DOHH2 (cell line): ENCODE data around the gene GUCY1A1.

Source experiments
- H3F3A ChIP-seq: fragments of 200-600 bp; sonication (generic), shearing (Covaris generic); 2 replicates; pipeline ENCODE4 v1.6.0; 2016; ENCODE audit warnings: antibody characterized with exemption, mild to moderate bottlenecking; ENCODE audit not compliant: control insufficient read depth, insufficient read depth
- H3K27ac ChIP-seq: fragments of 200-600 bp; sonication (generic); 2 replicates; pipeline ENCODE4 v1.5.1; 2014; ENCODE audit warnings: low read depth, mild to moderate bottlenecking, low read length, moderate library complexity
- H3K27me3 ChIP-seq: fragments of 200-600 bp; sonication (generic); 2 replicates; pipeline ENCODE4 v1.6.1; 2014; ENCODE audit warnings: mild to moderate bottlenecking, low read length, mixed read lengths; ENCODE audit not compliant: control insufficient read depth
- H3K36me3 ChIP-seq: fragments of 200-600 bp; sonication (generic); 2 replicates; pipeline ENCODE4 v1.6.1; 2014; ENCODE audit warnings: mild to moderate bottlenecking, low read length, moderate library complexity, mixed read lengths; ENCODE audit not compliant: control insufficient read depth
- H3K4me1 ChIP-seq: fragments of 200-600 bp; sonication (generic); 2 replicates; pipeline ENCODE4 v1.6.1; 2014; ENCODE audit warnings: mild to moderate bottlenecking, low read length, mixed read lengths; ENCODE audit not compliant: control insufficient read depth
- H3K4me2 ChIP-seq: fragments of 200-600 bp; sonication (generic); 2 replicates; pipeline ENCODE4 v1.6.0; 2014; ENCODE audit warnings: mild to moderate bottlenecking, low read length, moderate library complexity
- H3K4me3 ChIP-seq: fragments of 200-600 bp; sonication (generic); 2 replicates; pipeline ENCODE4 v1.5.1; 2014; ENCODE audit warnings: mild to moderate bottlenecking, low read length, mixed read lengths
- H3K79me2 ChIP-seq: fragments of 200-600 bp; sonication (generic); 2 replicates; pipeline ENCODE4 v1.6.1; 2014; ENCODE audit warnings: mild to moderate bottlenecking, low read length, mixed read lengths; ENCODE audit not compliant: control insufficient read depth
- H3K9me2 ChIP-seq: fragments of 200-600 bp; sonication (generic); replicated peaks from 2 replicates; pipeline ENCODE4 v1.6.1; 2014; ENCODE audit warnings: mild to moderate bottlenecking, low read length, mixed read lengths; ENCODE audit not compliant: control insufficient read depth
- H3K9me3 ChIP-seq: fragments of 200-600 bp; sonication (generic); 2 replicates; pipeline ENCODE4 v1.6.1; 2014; ENCODE audit warnings: antibody characterized with exemption, low read length, mixed read lengths; ENCODE audit not compliant: control insufficient read depth, insufficient read depth
- H4K20me1 ChIP-seq: fragments of 200-600 bp; sonication (generic); 2 replicates; pipeline ENCODE4 v1.6.0; 2014; ENCODE audit warnings: low read depth, mild to moderate bottlenecking, antibody characterized with exemption, low read length, moderate library complexity; ENCODE audit not compliant: control insufficient read depth, insufficient read depth
- EZH2phosphoT487 ChIP-seq: fragments of 200-600 bp; sonication (generic); IDR thresholded peaks from 2 replicates; pipeline ENCODE4 v1.6.1; 2017; ENCODE audit warnings: borderline replicate concordance, mild to moderate bottlenecking, antibody characterized with exemption, low read length, moderate library complexity, mixed read lengths
- TF ChIP-seq, protein P1 (sequence below): fragments of 200-600 bp; sonication (generic); IDR thresholded peaks from one replicate; pipeline ENCODE4 v1.5.1; 2014; ENCODE audit warnings: antibody characterized with exemption, mild to moderate bottlenecking, low read depth, low read length; ENCODE audit not compliant: poor library complexity, severe bottlenecking

GUCY1A1 gene

DNA sequence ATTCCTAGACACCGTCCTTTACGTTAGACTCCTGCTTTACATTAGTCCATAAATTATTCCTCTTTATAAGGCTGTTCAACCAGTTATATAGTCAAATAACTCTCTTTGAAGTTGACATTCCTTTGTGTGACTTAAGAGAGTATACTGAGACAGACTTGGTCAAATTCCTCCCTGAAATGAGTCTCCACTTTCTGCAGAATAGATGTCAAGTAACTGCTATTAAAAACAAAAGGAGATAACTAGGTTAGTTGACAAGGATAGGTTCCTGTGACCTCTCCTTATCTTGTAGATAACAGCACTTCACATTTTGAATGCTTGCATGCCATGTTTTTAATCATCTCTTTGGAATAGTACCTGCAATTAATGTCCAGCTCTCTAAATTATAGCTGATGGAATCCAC lies 5.7 kb downstream of the GUCY1A1 start:
- no peaks in the 10 kb centered on the region for H3K79me2 ChIP-seq
- TF ChIP-seq EZH2phosphoT487: no peak
- TF ChIP-seq, protein P1, sequence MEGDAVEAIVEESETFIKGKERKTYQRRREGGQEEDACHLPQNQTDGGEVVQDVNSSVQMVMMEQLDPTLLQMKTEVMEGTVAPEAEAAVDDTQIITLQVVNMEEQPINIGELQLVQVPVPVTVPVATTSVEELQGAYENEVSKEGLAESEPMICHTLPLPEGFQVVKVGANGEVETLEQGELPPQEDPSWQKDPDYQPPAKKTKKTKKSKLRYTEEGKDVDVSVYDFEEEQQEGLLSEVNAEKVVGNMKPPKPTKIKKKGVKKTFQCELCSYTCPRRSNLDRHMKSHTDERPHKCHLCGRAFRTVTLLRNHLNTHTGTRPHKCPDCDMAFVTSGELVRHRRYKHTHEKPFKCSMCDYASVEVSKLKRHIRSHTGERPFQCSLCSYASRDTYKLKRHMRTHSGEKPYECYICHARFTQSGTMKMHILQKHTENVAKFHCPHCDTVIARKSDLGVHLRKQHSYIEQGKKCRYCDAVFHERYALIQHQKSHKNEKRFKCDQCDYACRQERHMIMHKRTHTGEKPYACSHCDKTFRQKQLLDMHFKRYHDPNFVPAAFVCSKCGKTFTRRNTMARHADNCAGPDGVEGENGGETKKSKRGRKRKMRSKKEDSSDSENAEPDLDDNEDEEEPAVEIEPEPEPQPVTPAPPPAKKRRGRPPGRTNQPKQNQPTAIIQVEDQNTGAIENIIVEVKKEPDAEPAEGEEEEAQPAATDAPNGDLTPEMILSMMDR: no peak
- H3K4me2 ChIP-seq: no peak overlapping the region
- no peaks in the 10 kb centered on the region for H3F3A ChIP-seq
- no peaks in the 10 kb centered on the region for H4K20me1 ChIP-seq
- H3K4me1 ChIP-seq: no peaks in the 10 kb centered on the region
- no peaks in the 10 kb centered on the region for H3K27me3 ChIP-seq
- no peaks in the 10 kb centered on the region for H3K9me3 ChIP-seq
- H3K9me2 ChIP-seq: no peaks in the 10 kb centered on the region
- H3K27ac ChIP-seq: no peak overlapping the region
- no peak overlapping the region for H3K4me3 ChIP-seq
- no peaks in the 10 kb centered on the region for H3K36me3 ChIP-seq

DNA sequence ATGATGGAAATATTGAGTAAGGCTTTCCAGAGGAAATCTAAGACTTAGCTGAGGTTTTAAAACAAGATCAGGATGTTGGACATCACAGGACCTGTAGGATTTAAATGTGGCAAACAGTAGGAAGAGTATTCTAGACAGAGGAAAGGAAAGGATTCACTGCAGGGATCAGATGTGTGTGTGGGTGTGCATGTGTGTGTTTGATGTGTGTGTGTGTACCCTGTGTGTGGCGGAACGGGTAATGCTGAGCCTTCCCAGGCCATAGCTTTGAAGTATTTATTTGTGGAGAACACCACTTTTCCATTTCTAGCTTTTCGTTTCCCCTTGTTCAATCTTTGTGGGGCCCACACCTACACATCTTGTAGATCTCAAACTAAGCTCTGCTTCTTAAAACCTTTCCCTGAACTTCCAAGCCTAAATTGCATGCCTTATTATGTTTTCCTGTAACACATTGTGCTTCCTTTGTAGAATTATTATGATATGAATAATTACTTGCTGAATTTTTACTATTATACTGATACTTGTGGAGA lies 6.9 kb downstream of the GUCY1A1 start:
- no peak overlapping the region for H3K4me3 ChIP-seq
- TF ChIP-seq, protein P1: no peak
- TF ChIP-seq EZH2phosphoT487: no peak
- no peaks in the 10 kb centered on the region for H3K27me3 ChIP-seq
- no peaks in the 10 kb centered on the region for H3K4me1 ChIP-seq
- no peaks in the 10 kb centered on the region for H3K79me2 ChIP-seq
- H3K9me3 ChIP-seq: no peaks in the 10 kb centered on the region
- no peaks in the 10 kb centered on the region for H3K9me2 ChIP-seq
- H3K27ac ChIP-seq: no peak overlapping the region
- H3K4me2 ChIP-seq: no peak overlapping the region
- H3K36me3 ChIP-seq: no peaks in the 10 kb centered on the region
- no peaks in the 10 kb centered on the region for H3F3A ChIP-seq
- H4K20me1 ChIP-seq: no peaks in the 10 kb centered on the region

GRCh38 chr4:155674669-155675071 lies 8.0 kb downstream of the GUCY1A1 start:
- Histone ChIP-seq H3K27ac (no peak overlapping the region), H4K20me1 (no peaks in the 10 kb centered on the region), H3K36me3 (no peaks in the 10 kb centered on the region), H3K4me2 (no peak overlapping the region), H3K4me3 (no peak overlapping the region), H3K9me2 (no peaks in the 10 kb centered on the region), H3K4me1 (no peaks in the 10 kb centered on the region), H3K27me3 (no peaks in the 10 kb centered on the region), H3K79me2 (no peaks in the 10 kb centered on the region), H3F3A (no peaks in the 10 kb centered on the region), H3K9me3 (no peaks in the 10 kb centered on the region)
- no peak for TF ChIP-seq EZH2phosphoT487

DNA sequence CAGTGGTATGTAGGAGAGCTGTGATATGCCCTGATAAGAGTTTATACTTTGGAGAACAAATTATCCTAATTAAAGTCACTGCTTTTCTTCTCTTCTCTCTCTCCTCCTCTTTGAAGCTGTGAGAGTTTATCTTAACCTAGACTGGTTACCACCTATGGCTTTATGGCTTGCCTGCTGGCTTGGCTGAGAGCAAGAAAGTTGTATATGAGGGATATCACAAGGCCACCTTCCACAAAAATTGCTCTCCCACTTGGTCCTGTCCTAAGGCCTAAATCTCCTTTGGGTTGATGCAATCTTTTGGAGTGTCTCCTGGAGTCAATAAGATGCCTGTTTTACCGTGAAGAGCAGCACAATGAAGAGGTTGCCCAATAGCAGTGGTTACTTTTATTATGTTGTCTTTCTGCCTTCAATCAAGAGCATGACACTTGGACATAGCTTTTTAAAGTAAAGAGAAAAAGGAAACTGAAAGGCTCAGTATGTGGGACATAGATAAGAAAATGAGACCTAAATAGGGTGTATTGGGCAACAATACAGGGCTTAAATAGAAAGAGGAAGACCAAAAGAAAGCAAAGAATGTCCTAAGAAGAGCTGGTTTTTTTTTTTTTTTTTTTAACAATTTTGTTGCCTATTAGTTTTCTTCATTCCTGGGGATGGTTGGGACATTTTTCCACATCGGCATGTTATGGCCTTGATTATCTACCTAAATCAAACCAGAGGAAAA lies 9.2 kb downstream of the GUCY1A1 start:
- H3K4me1 ChIP-seq: no peaks in the 10 kb centered on the region
- no peaks in the 10 kb centered on the region for H3K36me3 ChIP-seq
- no peaks in the 10 kb centered on the region for H3F3A ChIP-seq
- H3K9me2 ChIP-seq: no peaks in the 10 kb centered on the region
- H4K20me1 ChIP-seq: no peaks in the 10 kb centered on the region
- H3K27ac ChIP-seq: no peak overlapping the region
- no peaks in the 10 kb centered on the region for H3K9me3 ChIP-seq
- no peak overlapping the region for H3K4me2 ChIP-seq
- TF ChIP-seq, protein P1: no peak
- no peak for TF ChIP-seq EZH2phosphoT487
- no peaks in the 10 kb centered on the region for H3K79me2 ChIP-seq
- no peaks in the 10 kb centered on the region for H3K27me3 ChIP-seq
- no peak overlapping the region for H3K4me3 ChIP-seq
